ENCODE results near the gene DHRSX. TPM values are rescaled to one million over a fixed set of nuclear protein-coding genes. Genes with fewer than 3 reads are reported as not detected.
A peak's percentile ranks its signal among the peaks of the same experiment; 100 is the strongest.

DHRSX gene
- total and polyA plus RNA-seq, 11 donors: 14.6 to 36.1 (median 24.1) TPM

GRCh38 chrX:2402361-2402690 lies 98.5 kb downstream of the DHRSX start:
- H3K36me3 ChIP-seq: peaks cover 0 to 16% (median 7%) of the 10 kb centered on the region in 9 donors
- peaks cover 0 to 16% (median 0%) of the 10 kb centered on the region in 12 donors for H3K4me1 ChIP-seq
- DNase-seq: no peak
- no peaks in the 10 kb centered on the region for H3K27me3 ChIP-seq
- TF ChIP-seq POLR2A (IDR thresholded peaks at IDR 0.05): no peak
- TF ChIP-seq CTCF (IDR thresholded peaks at IDR 0.05): no peak
- intact Hi-C loops (cut with DNase I): no loop called here
- no peak overlapping the region for H3K4me3 ChIP-seq
- H3K9me3 ChIP-seq: peaks cover 0 to 7% (median 4%) of the 10 kb centered on the region in 12 donors
- H3K27ac ChIP-seq: peak overlapping the region in 10 of 12 donors; percentile 45 to 82 (median 71)
- WGBS, 4 donors: 75 to 92% (median 75%) methylated on average over 7 of the region's 7 CpGs
- ATAC-seq: peak in 1 of 4 donors; percentile 11

- peak in 3 of 5 donors; percentile 18 to 64 (median 43) for DNase-seq
- Histone ChIP-seq H3K9me3 (peaks cover 0 to 2% (median under 1%) of the 10 kb centered on the region in 12 donors), H3K27me3 (no peaks in the 10 kb centered on the region), H3K27ac (peak overlapping the region; percentile 12 to 82 (median 66)), H3K4me3 (peak overlapping the region in 3 of 12 donors; percentile 5 to 30 (median 7)), H3K4me1 (peaks cover 0 to 16% (median 0%) of the 10 kb centered on the region in 12 donors), H3K36me3 (peaks cover 0 to 11% (median 2%) of the 10 kb centered on the region in 9 donors)
- intact Hi-C loops (cut with DNase I): no loop called here
- TF ChIP-seq CTCF (IDR thresholded peaks at IDR 0.05) (no peak), POLR2A (IDR thresholded peaks at IDR 0.05) (no peak)
- 45 to 77% (median 62%) methylated on average over 21 of the region's 21 CpGs for WGBS, 4 donors
- peak; percentile 84 to 92 (median 90) for ATAC-seq
Observed at GRCh38 chrX:2401590-2402360, 99.0 kb downstream of the DHRSX start.

GRCh38 chrX:2401201-2401589 lies 99.6 kb downstream of the DHRSX start:
- ATAC-seq (peak in 2 of 4 donors; percentile 10 to 12), DNase-seq (no peak)
- peaks cover 0 to 7% (median 2%) of the 10 kb centered on the region in 9 donors for H3K36me3 ChIP-seq
- intact Hi-C loops (cut with DNase I): no loop called here
- peaks cover 0 to 16% (median 0%) of the 10 kb centered on the region in 12 donors for H3K4me1 ChIP-seq
- peak overlapping the region; percentile 12 to 82 (median 66) for H3K27ac ChIP-seq
- H3K27me3 ChIP-seq: no peaks in the 10 kb centered on the region
- peak overlapping the region in 2 of 12 donors; percentile 7 to 30 for H3K4me3 ChIP-seq
- no peaks in the 10 kb centered on the region for H3K9me3 ChIP-seq
- TF ChIP-seq POLR2A (IDR thresholded peaks at IDR 0.05) (no peak), CTCF (IDR thresholded peaks at IDR 0.05) (no peak)
- 86 to 93% (median 90%) methylated on average over 9 of the region's 9 CpGs for WGBS, 4 donors

- Histone ChIP-seq H3K4me3 (no peak overlapping the region), H3K9me3 (no peaks in the 10 kb centered on the region), H3K27me3 (no peaks in the 10 kb centered on the region), H3K4me1 (peaks cover 0 to 21% (median 0%) of the 10 kb centered on the region in 12 donors), H3K36me3 (peaks cover 0 to 7% (median 0%) of the 10 kb centered on the region in 9 donors), H3K27ac (no peak overlapping the region)
- TF ChIP-seq CTCF (IDR thresholded peaks at IDR 0.05) (no peak), POLR2A (IDR thresholded peaks at IDR 0.05) (no peak)
- intact Hi-C loops (cut with DNase I): no loop called here
- ATAC-seq: no peak
- no peak for DNase-seq
- WGBS, 4 donors: 85 to 94% (median 91%) methylated on average over 14 of the region's 14 CpGs
Observed at GRCh38 chrX:2398064-2398656, 102.6 kb downstream of the DHRSX start.

Data from heart left ventricle (tissue), 16 donors.